Mucosa of rectum (tissue), 2 donors: ENCODE data around the gene TXLNG.

Source experiments
- H3K27ac ChIP-seq, 2 donors: one replicate each; pipeline ENCODE4 v1.7.0; 2013; ENCODE audit warnings: inconsistent platforms in 2 of 2, low read depth in 2 of 2, low read length in 2 of 2
- H3K27me3 ChIP-seq, 2 donors: one replicate each; pipeline ENCODE4 v1.7.0; 2013; ENCODE audit warnings: low read length in 2 of 2; ENCODE audit not compliant: control insufficient read depth in 2 of 2, insufficient read depth in 2 of 2
- H3K36me3 ChIP-seq, 2 donors: one replicate each; pipeline ENCODE4 v1.7.0; 2013; ENCODE audit warnings: low read length in 2 of 2; ENCODE audit not compliant: control insufficient read depth in 2 of 2, insufficient read depth in 2 of 2
- H3K4me1 ChIP-seq, 2 donors: one replicate each; pipeline ENCODE4 v1.7.0; 2013; ENCODE audit warnings: low read length in 2 of 2, mild to moderate bottlenecking in 1 of 2; ENCODE audit not compliant: control insufficient read depth in 2 of 2, insufficient read depth in 2 of 2
- H3K4me3 ChIP-seq, 2 donors: one replicate each; pipeline ENCODE4 v1.7.0; 2013; ENCODE audit warnings: low read length in 2 of 2
- H3K9ac ChIP-seq, 2 donors: one replicate each; pipeline ENCODE4 v1.7.0; 2013; ENCODE audit warnings: low read length in 2 of 2, low read depth in 1 of 2, mild to moderate bottlenecking in 1 of 2
- H3K9me3 ChIP-seq, 2 donors: one replicate each; pipeline ENCODE4 v1.7.0; 2013; ENCODE audit warnings: low read length in 2 of 2; ENCODE audit not compliant: control insufficient read depth in 2 of 2
- donor health status: healthy.
- donor health status: Normal muscosa, but diverticular disease.

TXLNG gene

DNA sequence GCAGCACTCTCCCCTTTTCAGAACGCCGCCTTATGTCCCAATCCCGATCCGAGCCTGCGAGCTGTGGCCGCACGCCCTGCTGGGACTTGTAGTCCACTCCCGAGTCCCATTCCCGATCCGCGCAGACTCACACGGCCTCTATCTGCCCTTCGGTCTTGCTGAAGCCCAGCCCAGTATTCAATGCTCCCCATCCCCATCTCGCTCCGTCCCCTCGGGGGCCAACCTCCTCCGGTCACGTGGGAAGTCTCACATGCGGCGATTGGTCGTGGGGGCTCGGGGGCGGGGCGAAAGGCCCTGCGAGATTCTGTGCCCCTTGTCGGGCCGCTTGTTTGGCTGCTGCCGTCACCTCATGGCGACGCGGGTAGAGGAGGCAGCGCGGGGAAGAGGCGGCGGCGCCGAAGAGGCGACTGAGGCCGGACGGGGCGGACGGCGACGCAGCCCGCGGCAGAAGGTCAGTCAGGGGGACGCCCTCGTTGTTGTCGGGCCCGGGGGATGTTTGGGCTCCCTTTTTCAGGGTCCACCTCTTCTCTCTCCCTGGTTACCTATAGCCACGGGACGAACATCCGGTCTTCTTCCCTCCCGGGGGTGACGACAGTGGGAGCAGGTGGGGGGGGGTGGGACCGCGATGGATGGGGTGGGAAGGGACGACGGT is at the start of gene TXLNG:
Gene TXLNG, plus strand, starts transcription at position 328 of the 652 bp plus-strand sequence. Its CDS starts 22 bp downstream, at position 350.
- Histone ChIP-seq H3K4me1 (peaks cover 3 to 5% of the 10 kb centered on the region in 2 donors), H3K27ac (peak within 1 kb of the TSS; percentile 85 to 87), H3K36me3 (no peaks in the 10 kb centered on the region), H3K9ac (peak within 1 kb of the TSS; percentile 77 to 79), H3K9me3 (no peaks in the 10 kb centered on the region), H3K27me3 (no peaks in the 10 kb centered on the region), H3K4me3 (peak within 1 kb of the TSS; percentile 88 to 96)

DNA sequence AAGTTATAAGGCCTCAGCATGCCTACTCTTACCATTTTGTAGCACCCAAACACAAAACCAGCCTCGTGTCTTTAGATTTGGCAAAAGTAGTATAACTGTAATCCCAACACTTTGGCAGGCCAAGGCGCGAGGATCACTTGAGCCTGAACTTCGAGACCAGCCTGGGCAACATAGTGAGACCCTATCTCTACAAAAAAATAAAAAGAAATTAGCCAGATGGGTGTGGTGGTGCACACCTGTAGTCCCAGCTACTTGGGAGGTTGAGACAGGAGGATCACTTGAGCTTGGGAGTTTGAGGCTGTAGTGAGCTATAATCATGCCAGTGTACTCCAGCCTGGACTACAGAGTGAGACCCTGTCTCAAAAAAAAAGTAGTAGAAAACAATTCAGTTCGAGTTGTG is 49.2 kb upstream of the TXLNG start:
- Histone ChIP-seq H3K4me1 (no peaks in the 10 kb centered on the region), H3K27me3 (no peaks in the 10 kb centered on the region), H3K9ac (no peak overlapping the region), H3K36me3 (peaks cover 18 to 36% of the 10 kb centered on the region in 2 donors), H3K4me3 (no peak overlapping the region), H3K9me3 (no peaks in the 10 kb centered on the region), H3K27ac (no peak overlapping the region)

DNA sequence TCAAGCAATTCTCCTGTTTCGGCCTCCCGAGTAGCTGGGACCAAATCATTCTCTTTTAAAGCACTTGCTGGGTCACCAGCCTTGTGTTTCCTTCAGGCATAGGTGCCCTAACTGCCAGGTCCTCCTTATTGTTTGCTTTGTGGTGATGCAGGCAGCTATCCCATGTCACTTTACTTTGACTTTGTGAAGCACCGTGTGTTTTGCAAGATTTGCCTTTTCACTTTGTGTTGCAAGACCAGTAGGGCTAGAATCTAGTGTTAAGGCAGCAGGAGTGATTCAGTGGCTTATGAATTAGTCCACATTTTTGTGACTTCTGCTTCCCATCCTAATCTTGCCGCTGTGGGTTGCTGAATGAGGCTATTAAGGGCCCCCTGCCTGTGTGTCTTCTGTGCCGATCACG is 46.7 kb upstream of the TXLNG start:
- H3K4me3 ChIP-seq: no peak overlapping the region
- H3K9ac ChIP-seq: no peak overlapping the region
- H3K4me1 ChIP-seq: no peaks in the 10 kb centered on the region
- peaks cover 33 to 48% of the 10 kb centered on the region in 2 donors for H3K36me3 ChIP-seq
- no peak overlapping the region for H3K27ac ChIP-seq
- H3K27me3 ChIP-seq: no peaks in the 10 kb centered on the region
- no peaks in the 10 kb centered on the region for H3K9me3 ChIP-seq

DNA sequence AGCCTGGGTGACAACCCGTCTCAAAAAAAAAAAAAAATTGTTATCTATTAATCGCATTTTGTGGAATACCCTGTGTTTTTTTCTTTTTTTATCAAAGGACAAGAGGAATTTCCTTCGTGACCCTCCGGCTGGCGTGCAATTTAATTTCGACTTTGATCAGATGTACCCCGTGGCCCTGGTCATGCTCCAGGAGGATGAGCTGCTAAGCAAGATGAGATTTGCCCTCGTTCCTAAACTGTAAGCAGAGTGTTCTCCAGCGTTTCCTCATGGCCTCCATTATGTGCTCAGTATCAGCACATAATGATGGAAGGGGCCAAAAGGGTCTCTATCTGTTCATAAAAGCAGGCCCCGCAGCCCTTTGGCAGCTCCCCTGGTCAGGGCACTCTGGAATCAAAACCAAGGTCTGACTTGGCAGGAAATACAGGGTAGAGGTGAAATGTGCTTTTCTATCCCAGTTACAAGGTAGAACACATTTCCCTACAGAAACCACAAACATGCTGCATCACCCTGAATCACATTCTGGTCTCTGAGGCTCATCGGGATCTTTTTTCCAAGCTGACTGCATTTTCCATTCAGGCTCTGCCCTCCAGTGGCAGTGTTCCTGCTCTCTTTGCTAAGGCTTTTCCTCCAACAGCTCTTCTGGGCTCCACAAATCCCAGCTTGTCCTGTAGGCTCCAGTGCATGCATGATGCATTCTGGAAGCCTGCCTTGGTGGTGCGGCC is 42.5 kb upstream of the TXLNG start:
- H3K4me3 ChIP-seq: no peak overlapping the region
- H3K36me3 ChIP-seq: peaks cover 28 to 41% of the 10 kb centered on the region in 2 donors
- no peak overlapping the region for H3K9ac ChIP-seq
- no peak overlapping the region for H3K27ac ChIP-seq
- no peaks in the 10 kb centered on the region for H3K4me1 ChIP-seq
- H3K27me3 ChIP-seq: no peaks in the 10 kb centered on the region
- no peaks in the 10 kb centered on the region for H3K9me3 ChIP-seq

DNA sequence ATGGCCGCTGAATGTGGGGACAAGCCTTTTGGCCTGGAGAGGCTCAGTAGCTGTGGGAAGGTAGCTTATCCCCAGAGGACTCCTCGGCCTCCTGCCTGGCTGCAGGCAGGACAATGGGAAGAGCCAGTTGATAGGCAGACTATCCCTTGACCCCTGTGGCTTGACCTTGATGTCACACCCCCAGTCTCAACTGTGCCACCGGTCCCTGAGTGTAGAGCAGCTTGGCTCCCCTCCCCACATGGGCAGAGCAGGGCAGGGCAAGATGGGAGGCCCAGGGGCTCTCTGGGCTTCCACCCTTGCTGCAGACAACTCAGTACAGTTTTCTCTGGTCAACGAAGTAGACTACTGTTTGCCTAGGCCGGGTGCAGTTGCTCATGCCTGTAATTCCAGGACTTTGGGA is 41.2 kb upstream of the TXLNG start:
- H3K36me3 ChIP-seq: peaks cover 31 to 40% of the 10 kb centered on the region in 2 donors
- H3K9ac ChIP-seq: no peak overlapping the region
- no peak overlapping the region for H3K4me3 ChIP-seq
- no peak overlapping the region for H3K27ac ChIP-seq
- H3K4me1 ChIP-seq: no peaks in the 10 kb centered on the region
- H3K9me3 ChIP-seq: no peaks in the 10 kb centered on the region
- H3K27me3 ChIP-seq: no peaks in the 10 kb centered on the region

DNA sequence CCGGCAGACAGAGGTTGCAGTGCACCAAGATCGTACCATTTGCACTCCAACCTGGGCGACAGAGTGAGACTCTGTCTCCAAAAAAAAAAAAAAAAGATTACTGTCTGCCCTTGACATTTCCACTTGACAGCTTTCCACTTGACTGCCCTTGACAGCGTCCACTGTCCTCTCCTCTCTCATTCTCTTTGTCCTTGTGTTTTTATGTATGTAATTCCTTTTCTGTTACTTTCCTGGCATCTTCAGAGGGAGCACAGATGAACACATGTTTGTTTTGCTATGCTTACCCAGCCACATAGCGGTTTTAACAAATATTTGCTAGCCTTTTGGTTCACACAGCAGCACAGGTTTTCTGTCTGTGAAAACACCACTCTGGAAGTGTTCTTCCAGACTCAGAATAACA is 40.6 kb upstream of the TXLNG start:
- peaks cover 35 to 44% of the 10 kb centered on the region in 2 donors for H3K36me3 ChIP-seq
- no peak overlapping the region for H3K27ac ChIP-seq
- H3K4me3 ChIP-seq: no peak overlapping the region
- no peak overlapping the region for H3K9ac ChIP-seq
- H3K27me3 ChIP-seq: no peaks in the 10 kb centered on the region
- no peaks in the 10 kb centered on the region for H3K4me1 ChIP-seq
- H3K9me3 ChIP-seq: no peaks in the 10 kb centered on the region

- no peaks in the 10 kb centered on the region for H3K4me1 ChIP-seq
- no peaks in the 10 kb centered on the region for H3K27me3 ChIP-seq
- no peak overlapping the region for H3K9ac ChIP-seq
- H3K36me3 ChIP-seq: peaks cover 33 to 36% of the 10 kb centered on the region in 2 donors
- H3K4me3 ChIP-seq: no peak overlapping the region
- no peaks in the 10 kb centered on the region for H3K9me3 ChIP-seq
- H3K27ac ChIP-seq: no peak overlapping the region
These were observed 37.8 kb upstream of the TXLNG start for GRCh38 chrX:16748425-16748824.

- Histone ChIP-seq H3K27me3 (no peaks in the 10 kb centered on the region), H3K36me3 (peaks cover 22 to 33% of the 10 kb centered on the region in 2 donors), H3K27ac (no peak overlapping the region)
These were observed 36.1 kb upstream of the TXLNG start for GRCh38 chrX:16750136-16750535.

GRCh38 chrX:16754019-16754418 is 32.2 kb upstream of the TXLNG start:
- H3K9ac ChIP-seq: no peak overlapping the region
- H3K9me3 ChIP-seq: no peaks in the 10 kb centered on the region
- H3K27me3 ChIP-seq: no peaks in the 10 kb centered on the region
- no peak overlapping the region for H3K4me3 ChIP-seq
- peaks cover 22 to 43% of the 10 kb centered on the region in 2 donors for H3K36me3 ChIP-seq
- no peak overlapping the region for H3K27ac ChIP-seq
- H3K4me1 ChIP-seq: no peaks in the 10 kb centered on the region

More at GRCh38 chrX:16750136-16750535, 36.1 kb upstream of the TXLNG start:
- no peak overlapping the region for H3K9ac ChIP-seq
- H3K4me3 ChIP-seq: no peak overlapping the region
- no peaks in the 10 kb centered on the region for H3K4me1 ChIP-seq
- H3K9me3 ChIP-seq: no peaks in the 10 kb centered on the region

- Histone ChIP-seq H3K9me3 (no peaks in the 10 kb centered on the region), H3K4me1 (no peaks in the 10 kb centered on the region), H3K27me3 (no peaks in the 10 kb centered on the region), H3K36me3 (peaks cover 19 to 39% of the 10 kb centered on the region in 2 donors), H3K9ac (no peak overlapping the region), H3K4me3 (no peak overlapping the region), H3K27ac (no peak overlapping the region)
These were observed 29.5 kb upstream of the TXLNG start for GRCh38 chrX:16756724-16757123.
